ENCODE measurements around the gene LARP1. TPM values are rescaled to one million over a fixed set of nuclear protein-coding genes. Genes with fewer than 3 reads are reported as not detected.

Gene LARP1
- total and polyA plus RNA-seq, 9 of the 15 experiments (the other 6 are each of a cell fraction or from before 2014, with no cell fraction given): 22.6 to 300 (median 92.0) TPM

- Histone ChIP-seq H3K79me2 (ENCODE audit: control insufficient read depth, insufficient read depth, low read length) (no peaks in the 10 kb centered on the region), H3K9ac (ENCODE audit: insufficient read depth in 1 of 2, low read depth in 2 of 2, low read length in 2 of 2) (no peak overlapping the region), H3K4me3 (no peak overlapping the region), H3K9me3 (replicated peaks; ENCODE audit: control insufficient read depth, insufficient read depth, low read depth, low read length) (no peaks in the 10 kb centered on the region), H3K36me3 (ENCODE audit: control insufficient read depth, insufficient read depth, low read length) (no peaks in the 10 kb centered on the region), H3K27me3 (ENCODE audit: control insufficient read depth in 2 of 2, insufficient read depth in 2 of 2, low read length in 2 of 2) (no peaks in the 10 kb centered on the region), H4K20me1 (replicated peaks; ENCODE audit: control insufficient read depth, insufficient read depth, low read length) (no peaks in the 10 kb centered on the region), H3K27ac (ENCODE audit: extremely low read depth, low read depth, low read length) (no peak overlapping the region), H3K9me1 (ENCODE audit: control insufficient read depth, insufficient read depth, low read length) (no peaks in the 10 kb centered on the region), H3K4me1 (replicated peaks in 1 of 2; ENCODE audit: control insufficient read depth in 2 of 2, insufficient read depth in 2 of 2, low read length in 2 of 2) (peaks cover 4 to 10% of the 10 kb centered on the region in 2 experiments; a peak in 4 of 5 replicates), H2AFZ (ENCODE audit: low read depth, low read length) (no peak overlapping the region), H3K4me2 (ENCODE audit: insufficient read depth, low read length) (no peak overlapping the region)
- TF ChIP-seq PHB2 (IDR thresholded peaks at IDR 0.05; ENCODE audit: low read depth): no peak
- TF ChIP-seq XRCC3 (IDR thresholded peaks at IDR 0.05): no peak
- TF ChIP-seq GTF2F1 (IDR thresholded peaks at IDR 0.05; ENCODE audit: low read depth, low read length): no peak
- TF ChIP-seq TCFL5 (CRISPR knock-in tag; conservative IDR thresholded peaks at IDR 0.05): no peak
- TF ChIP-seq ZSCAN32 (CRISPR knock-in tag; IDR thresholded peaks at IDR 0.05): no peak
- TF ChIP-seq, protein P1, sequence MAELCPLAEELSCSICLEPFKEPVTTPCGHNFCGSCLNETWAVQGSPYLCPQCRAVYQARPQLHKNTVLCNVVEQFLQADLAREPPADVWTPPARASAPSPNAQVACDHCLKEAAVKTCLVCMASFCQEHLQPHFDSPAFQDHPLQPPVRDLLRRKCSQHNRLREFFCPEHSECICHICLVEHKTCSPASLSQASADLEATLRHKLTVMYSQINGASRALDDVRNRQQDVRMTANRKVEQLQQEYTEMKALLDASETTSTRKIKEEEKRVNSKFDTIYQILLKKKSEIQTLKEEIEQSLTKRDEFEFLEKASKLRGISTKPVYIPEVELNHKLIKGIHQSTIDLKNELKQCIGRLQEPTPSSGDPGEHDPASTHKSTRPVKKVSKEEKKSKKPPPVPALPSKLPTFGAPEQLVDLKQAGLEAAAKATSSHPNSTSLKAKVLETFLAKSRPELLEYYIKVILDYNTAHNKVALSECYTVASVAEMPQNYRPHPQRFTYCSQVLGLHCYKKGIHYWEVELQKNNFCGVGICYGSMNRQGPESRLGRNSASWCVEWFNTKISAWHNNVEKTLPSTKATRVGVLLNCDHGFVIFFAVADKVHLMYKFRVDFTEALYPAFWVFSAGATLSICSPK (IDR thresholded peaks at IDR 0.05; ENCODE audit: borderline replicate concordance): no peak
- no peak for TF ChIP-seq DNMT1 (IDR thresholded peaks at IDR 0.05)
- no peak for TF ChIP-seq ILK (tag; IDR thresholded peaks at IDR 0.05; ENCODE audit: borderline replicate concordance, low read depth)
- TF ChIP-seq IRF9 (tag; IDR thresholded peaks at IDR 0.05): no peak
- TF ChIP-seq ATF2 (CRISPR knock-in tag; IDR thresholded peaks at IDR 0.05): no peak
- TF ChIP-seq RFX5 (IDR thresholded peaks at IDR 0.05; ENCODE audit: low read depth, low read length): no peak
- no peak for TF ChIP-seq SIN3A (IDR thresholded peaks at IDR 0.05; ENCODE audit: borderline replicate concordance in 2 of 2, control insufficient read depth in 1 of 2, low read depth in 2 of 2, low read length in 2 of 2)
- BruUV-seq (replicated peaks): no TSS peak
- CTCF ChIA-PET (ENCODE audit: low intra/inter-chr PET ratio): interaction anchor here (0.5 kb wide), 1 partner anchor 27 kb away, joined by 3 read pairs; no protein-coding TSS in a partner anchor
- in situ Hi-C loops (cut with MboI): no loop called here
- intact Hi-C loops (cut with micrococcal nuclease): no loop called here
- DNase-seq (ENCODE audit: extremely low read depth in 1 of 4, low spot score in 3 of 4) (no peak), ATAC-seq (no peak), FAIRE-seq (no peak)
- POLR2A ChIA-PET: interaction anchor here (1.1 to 1.3 kb wide), 2 partner anchors 11 to 15 kb away, joined by 3 to 4 read pairs; no protein-coding TSS in a partner anchor
- WGBS (ENCODE audit: insufficient coverage, low coverage, missing lambda C conversion rate): 36% methylated on average over 1 of the region's 1 CpG
Observed at GRCh38 chr5:154727361-154727760, 27.8 kb upstream of the LARP1 start.
